HFFc6 (cell line): ENCODE measurements around the gene STX12. TPM values are rescaled to one million over a fixed set of nuclear protein-coding genes. Genes with fewer than 3 reads are reported as not detected.
"Not testable (repeated sequence)": the region's sequence is repeated elsewhere in the genome, so short reads cannot be mapped to it uniquely, and the experiment has no call there.

Source experiments
- DNase-seq: peaks from one replicate; pipeline ENCODE4 v3.0.0-alpha.2; 2018
- H3K27ac Mint-ChIP-seq: 2 replicates; pipeline ENCODE4 v1.8.0; 2020; ENCODE audit warnings: mild to moderate bottlenecking, mixed read lengths
- H3K27me3 Mint-ChIP-seq: 2 replicates; pipeline ENCODE4 v1.8.0; 2021; ENCODE audit warnings: mild to moderate bottlenecking, moderate library complexity, mixed read lengths; ENCODE audit not compliant: insufficient read depth
- H3K36me3 Mint-ChIP-seq: 2 replicates; pipeline ENCODE4 v1.8.0; 2021; ENCODE audit warnings: low read depth, mixed read lengths
- H3K4me1 Mint-ChIP-seq: 2 replicates; pipeline ENCODE4 v1.8.0; 2020; ENCODE audit warnings: low read depth, mixed read lengths
- H3K4me3 Mint-ChIP-seq: 2 replicates; pipeline ENCODE4 v1.8.0; 2020; ENCODE audit warnings: mild to moderate bottlenecking, moderate library complexity, mixed read lengths
- H3K9me3 Mint-ChIP-seq: 2 replicates; pipeline ENCODE4 v1.8.0; 2020; ENCODE audit warnings: mild to moderate bottlenecking, mixed read lengths
- total RNA-seq, 6 experiments: library from RNA; stranded (reverse); fragmentation: NEBNext Ultra II Directional; extraction: Animal tissue kit (Norgen Biotek cat#: 25700); gene quantifications; 2 replicates in 1 of 6; 3 replicates in 5 of 6; pipeline ENCODE4 v1.2.3, GENCODE V29; 2021
- TF ChIP-seq, protein P1 (sequence below): fragments of 200-600 bp; sonication (generic); IDR thresholded peaks from 2 replicates; pipeline ENCODE4 v1.5.0; 2021; ENCODE audit warnings: antibody characterized with exemption, mild to moderate bottlenecking

The STX12 gene
- total RNA-seq, 6 experiments from 2014 or later: 38.6 to 58.1 (median 46.2) TPM

DNA sequence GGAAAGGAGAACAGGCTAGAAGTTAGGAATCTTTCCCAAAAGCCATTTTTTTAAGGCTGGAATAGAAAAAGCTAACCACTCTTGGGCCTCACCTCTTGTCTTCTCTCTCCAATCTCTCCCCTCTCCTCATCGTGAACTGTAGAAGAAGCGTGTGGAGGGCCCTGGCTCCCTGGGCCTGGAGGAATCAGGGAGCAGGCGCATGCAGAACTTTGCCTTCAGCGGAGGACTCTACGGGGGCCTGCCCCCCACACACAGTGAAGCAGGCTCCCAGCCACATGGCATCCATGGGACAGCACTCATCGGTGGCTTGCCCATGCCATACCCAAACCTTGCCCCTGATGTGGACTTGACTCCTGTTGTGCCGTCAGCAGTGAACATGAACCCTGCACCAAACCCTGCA, 76.9 kb downstream of the STX12 start:
- no peaks in the 10 kb centered on the region for H3K4me1 Mint-ChIP-seq
- H3K9me3 Mint-ChIP-seq: no peaks in the 10 kb centered on the region
- no peaks in the 10 kb centered on the region for H3K27me3 Mint-ChIP-seq
- peaks cover 23% of the 10 kb centered on the region for H3K36me3 Mint-ChIP-seq
- DNase-seq: no peak
- no peak overlapping the region for H3K4me3 Mint-ChIP-seq
- no peak overlapping the region for H3K27ac Mint-ChIP-seq
- TF ChIP-seq, protein P1, sequence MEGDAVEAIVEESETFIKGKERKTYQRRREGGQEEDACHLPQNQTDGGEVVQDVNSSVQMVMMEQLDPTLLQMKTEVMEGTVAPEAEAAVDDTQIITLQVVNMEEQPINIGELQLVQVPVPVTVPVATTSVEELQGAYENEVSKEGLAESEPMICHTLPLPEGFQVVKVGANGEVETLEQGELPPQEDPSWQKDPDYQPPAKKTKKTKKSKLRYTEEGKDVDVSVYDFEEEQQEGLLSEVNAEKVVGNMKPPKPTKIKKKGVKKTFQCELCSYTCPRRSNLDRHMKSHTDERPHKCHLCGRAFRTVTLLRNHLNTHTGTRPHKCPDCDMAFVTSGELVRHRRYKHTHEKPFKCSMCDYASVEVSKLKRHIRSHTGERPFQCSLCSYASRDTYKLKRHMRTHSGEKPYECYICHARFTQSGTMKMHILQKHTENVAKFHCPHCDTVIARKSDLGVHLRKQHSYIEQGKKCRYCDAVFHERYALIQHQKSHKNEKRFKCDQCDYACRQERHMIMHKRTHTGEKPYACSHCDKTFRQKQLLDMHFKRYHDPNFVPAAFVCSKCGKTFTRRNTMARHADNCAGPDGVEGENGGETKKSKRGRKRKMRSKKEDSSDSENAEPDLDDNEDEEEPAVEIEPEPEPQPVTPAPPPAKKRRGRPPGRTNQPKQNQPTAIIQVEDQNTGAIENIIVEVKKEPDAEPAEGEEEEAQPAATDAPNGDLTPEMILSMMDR: no peak

DNA sequence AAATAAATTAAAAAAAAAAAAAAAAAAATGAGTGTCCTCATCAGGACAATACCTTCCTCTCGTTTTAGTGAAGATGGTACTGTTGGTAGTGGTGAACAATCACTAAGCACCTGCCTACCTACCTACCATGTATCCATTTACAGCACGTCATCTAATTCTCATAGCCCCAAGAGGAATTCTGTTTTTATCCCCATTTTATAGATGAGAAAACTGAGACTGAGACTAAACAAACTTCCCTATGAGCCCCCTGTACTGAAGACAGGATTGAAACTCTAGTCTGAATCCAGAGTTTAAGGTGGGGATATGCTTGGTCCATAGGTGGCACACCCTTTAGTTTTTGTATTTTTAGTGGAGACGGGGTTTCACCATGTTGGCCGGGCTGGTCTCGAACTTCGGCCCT, 82.1 kb downstream of the STX12 start:
- DNase-seq: no peak
- TF ChIP-seq, protein P1: no peak
- no peaks in the 10 kb centered on the region for H3K9me3 Mint-ChIP-seq
- H3K36me3 Mint-ChIP-seq: peaks cover 2% of the 10 kb centered on the region; the same call in 1 of the 2 replicates
- no peak overlapping the region; the same call in 1 of the 2 replicates for H3K27ac Mint-ChIP-seq
- H3K4me1 Mint-ChIP-seq: peaks cover 12% of the 10 kb centered on the region
- no peak overlapping the region for H3K4me3 Mint-ChIP-seq
- H3K27me3 Mint-ChIP-seq: no peaks in the 10 kb centered on the region; the same call in 1 of the 2 replicates

DNA sequence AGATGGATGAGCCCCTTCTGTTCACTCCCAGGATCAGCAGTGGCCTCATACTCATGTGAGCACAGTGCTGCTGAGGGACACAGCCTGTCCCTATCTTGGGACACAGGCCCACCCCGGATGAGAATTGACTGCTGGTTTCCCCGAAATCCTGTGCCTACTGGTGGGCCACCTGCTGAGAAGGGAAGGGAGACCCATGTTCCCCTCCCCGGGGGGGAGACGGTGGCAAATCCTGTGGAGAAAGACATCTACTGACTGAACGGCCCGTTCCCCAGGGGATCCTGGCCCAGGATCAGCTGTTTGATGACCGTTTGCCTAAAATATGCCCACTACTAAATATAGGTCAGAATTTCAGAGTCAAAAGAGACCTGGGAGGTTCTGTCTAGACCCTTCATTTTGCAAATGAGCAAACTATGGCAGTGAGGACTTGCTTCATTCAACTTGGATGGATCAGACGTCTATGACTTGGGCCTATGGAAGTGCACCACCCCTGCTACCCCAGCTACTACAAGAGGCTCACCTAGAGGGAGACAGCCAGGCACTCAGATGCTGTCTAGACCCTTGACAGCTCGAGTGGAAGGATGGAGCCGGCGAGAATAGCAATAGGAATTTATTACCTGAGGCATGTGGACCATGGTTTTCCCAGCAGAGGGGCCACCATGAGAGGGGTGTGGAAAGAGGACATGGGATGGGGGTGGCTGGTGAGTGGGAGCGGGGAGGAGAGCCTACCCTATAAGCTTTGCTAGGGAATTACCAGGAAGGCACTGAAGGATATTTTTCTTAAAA, 83.7 kb downstream of the STX12 start:
- Mint-ChIP-seq H3K27me3 (no peaks in the 10 kb centered on the region; the same call in 1 of the 2 replicates), H3K9me3 (no peaks in the 10 kb centered on the region), H3K36me3 (no peaks in the 10 kb centered on the region), H3K4me1 (peaks cover 18% of the 10 kb centered on the region), H3K4me3 (no peak overlapping the region), H3K27ac (no peak overlapping the region)
- no peak for DNase-seq
- TF ChIP-seq, protein P1: no peak

DNA sequence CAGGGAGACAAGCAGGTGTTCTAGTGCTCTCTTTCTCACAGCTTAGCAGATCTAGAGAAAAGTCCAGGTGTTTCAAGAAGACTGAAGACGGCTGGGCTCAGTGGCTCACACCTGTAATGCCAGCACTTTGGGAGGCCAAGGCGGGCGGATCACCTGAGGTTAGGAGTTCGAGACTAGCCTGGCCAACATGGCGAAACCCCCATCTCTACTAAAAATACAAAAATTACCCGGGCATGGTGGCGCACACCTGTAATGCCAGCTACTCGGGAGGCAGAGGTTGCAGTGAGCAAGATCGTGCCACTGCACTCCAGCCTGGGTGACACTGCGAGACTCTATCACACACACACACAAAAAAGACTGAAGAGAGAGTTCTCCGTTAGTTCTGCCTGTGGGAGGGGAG, 84.5 kb downstream of the STX12 start:
- H3K4me3 Mint-ChIP-seq, H3K27ac Mint-ChIP-seq, H3K36me3 Mint-ChIP-seq, H3K9me3 Mint-ChIP-seq, DNase-seq, H3K27me3 Mint-ChIP-seq: not testable (repeated sequence)
- H3K4me1 Mint-ChIP-seq: peaks cover 23% of the 10 kb centered on the region

DNA sequence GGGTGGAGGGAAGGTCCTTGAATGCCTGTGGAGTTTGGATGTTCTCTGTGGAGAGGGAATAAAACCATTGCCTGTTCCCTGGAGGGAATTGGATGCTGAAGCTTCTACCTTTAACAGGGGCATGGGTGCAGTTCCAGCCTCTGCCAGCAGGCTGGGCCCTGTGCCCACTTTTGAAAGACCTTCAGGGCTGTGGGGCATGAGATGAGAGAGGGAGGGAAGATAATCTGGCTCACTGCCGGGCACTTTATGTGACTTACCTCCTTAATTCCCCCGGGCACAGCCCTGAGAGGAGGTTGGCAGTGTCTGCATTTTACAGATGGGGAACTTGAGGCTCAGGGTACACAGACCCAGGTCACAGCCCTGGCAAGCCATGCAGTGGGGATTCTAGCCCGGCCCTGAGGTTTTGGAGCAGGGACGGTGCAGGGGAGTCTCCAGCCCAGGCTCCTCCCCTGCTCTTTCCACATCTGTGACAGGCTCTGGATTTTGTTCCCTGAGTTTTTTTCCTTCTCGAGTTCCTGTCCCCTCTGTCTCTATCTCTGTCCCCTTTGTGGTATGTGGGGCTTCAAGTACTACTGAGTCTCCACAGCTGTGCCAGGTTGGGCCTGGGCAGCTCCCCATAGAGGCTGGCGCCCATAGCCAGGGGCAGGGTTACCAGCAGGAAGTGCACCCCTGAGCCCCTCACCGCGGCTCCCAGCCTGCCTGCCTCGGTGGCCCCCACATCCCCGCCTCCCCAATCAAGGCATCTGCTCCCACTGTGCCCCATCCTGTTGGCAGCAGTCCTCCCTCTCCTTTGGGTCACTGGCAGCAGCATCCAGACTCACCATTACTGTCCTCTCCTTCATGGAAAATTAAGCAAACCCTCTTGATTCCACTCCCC, 85.3 kb downstream of the STX12 start:
- Mint-ChIP-seq H3K4me3 (peak overlapping the region; percentile 58), H3K9me3 (no peaks in the 10 kb centered on the region), H3K36me3 (no peaks in the 10 kb centered on the region), H3K4me1 (peaks cover 31% of the 10 kb centered on the region), H3K27me3 (no peaks in the 10 kb centered on the region; the same call in 1 of the 2 replicates), H3K27ac (no peak overlapping the region)
- TF ChIP-seq, protein P1: peak; percentile 99
- DNase-seq: peak; percentile 77
